GM12892 (cell line): Measurements from ENCODE around the gene OVCH2.

Experiments
- POLR2A ChIP-seq: IDR thresholded peaks from 2 replicates; pipeline ENCODE4 v1.6.1; 2011; ENCODE audit warnings: low read depth, low read length, control low read depth
- POLR2AphosphoS5 ChIP-seq: IDR thresholded peaks from 2 replicates; pipeline ENCODE4 v1.6.1; 2011; ENCODE audit warnings: low read depth, low read length, control low read depth
- TAF1 ChIP-seq: IDR thresholded peaks from 2 replicates; pipeline ENCODE4 v1.6.1; 2011; ENCODE audit warnings: low read depth, mild to moderate bottlenecking, control low read depth, low read length, borderline replicate concordance

DNA sequence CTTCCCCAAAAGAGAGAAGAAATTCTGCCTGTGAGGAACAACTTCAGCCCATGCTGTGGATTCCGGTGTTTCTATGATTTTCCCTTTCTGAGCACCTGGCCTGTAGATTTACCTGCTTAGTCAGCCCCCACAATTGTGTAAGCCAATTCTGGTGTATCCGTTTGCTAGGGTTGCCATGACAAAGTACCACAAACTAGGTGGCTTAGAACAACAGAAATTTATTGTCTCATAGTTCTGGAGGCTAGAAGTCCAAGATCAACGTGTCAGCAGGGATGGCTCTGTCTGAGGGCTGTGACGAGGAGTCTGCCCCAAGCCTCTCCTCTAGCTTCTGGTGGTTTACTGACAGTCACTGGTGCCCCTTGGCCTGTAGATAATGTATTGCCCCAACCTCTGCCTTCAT, 17.0 kb downstream of the OVCH2 start:
- TF ChIP-seq POLR2AphosphoS5 = no peak
- TF ChIP-seq POLR2A = no peak
- TF ChIP-seq TAF1 = no peak
